Activated CD8-positive, alpha-beta memory T cell treated with anti-CD3 and anti-CD28 coated beads for 36 hours (primary cell): ENCODE data around the gene DLGAP1. TPM values are rescaled to one million over a fixed set of nuclear protein-coding genes. Genes with fewer than 3 reads are reported as not detected.
"Not testable (repeated sequence)": the region's sequence is repeated elsewhere in the genome, so short reads cannot be mapped to it uniquely, and the experiment has no call there.

Experiments
- CTCF ChIA-PET: fragments of 350-600 bp; sonication (Branson Sonifier 250); formaldehyde crosslinking; loops from one replicate; lab custom pipeline; 2021; ENCODE audit warnings: antibody characterized with exemption; lab: Charles Lee
- POLR2A ChIA-PET: fragments of 350-600 bp; sonication (Branson Sonifier 250); formaldehyde crosslinking; loops from one replicate; lab custom pipeline; 2021; ENCODE audit warnings: antibody characterized with exemption; lab: Charles Lee
- total RNA-seq, 2 experiments: library from RNA; stranded (reverse); gene quantifications; one replicate each; pipeline ENCODE4 v1.2.3, GENCODE V29; 2021

DLGAP1 gene
- total RNA-seq, 2 experiments from 2014 or later: not detected

DNA sequence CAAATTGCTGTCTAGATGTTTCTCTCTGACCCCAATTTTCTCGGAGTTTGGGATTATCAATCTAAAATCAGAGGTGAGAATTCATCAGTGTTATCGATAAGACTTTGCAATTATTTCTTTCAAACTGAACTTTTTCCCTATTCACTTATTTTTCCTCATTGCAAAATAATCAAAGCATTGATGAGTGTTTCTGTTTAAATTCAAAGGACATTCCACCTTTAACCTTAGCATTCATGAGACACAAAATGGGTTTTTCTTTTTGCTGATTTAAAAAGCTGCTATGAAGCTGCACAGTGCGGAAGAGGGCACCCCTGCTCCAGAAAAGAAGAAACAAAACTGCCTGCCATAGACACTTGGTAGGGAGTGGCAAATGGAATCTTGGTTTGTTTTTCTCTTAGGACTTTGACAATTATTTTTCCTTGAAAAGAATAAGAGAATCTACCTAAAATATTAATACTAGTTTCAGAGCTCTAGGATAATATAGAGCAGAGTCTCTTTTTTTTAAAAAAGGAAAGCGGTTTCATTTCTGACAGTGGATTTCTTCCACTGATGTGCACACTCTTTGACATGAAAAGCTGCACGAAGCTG lies 801.8 kb downstream of the DLGAP1 start:
- ChIA-PET CTCF (no interaction called here), POLR2A (interaction anchor here (0.5 kb wide), 1 partner anchor 57 kb away, joined by 7 read pairs; no protein-coding TSS in a partner anchor)

GRCh38 chr18:3652380-3653262 lies 802.5 kb downstream of the DLGAP1 start:
- POLR2A ChIA-PET: interaction anchor here (0.5 to 0.6 kb wide), 2 partner anchors 56 to 407 kb away, joined by 3 to 7 read pairs; no protein-coding TSS in a partner anchor
- CTCF ChIA-PET: no interaction called here

- CTCF ChIA-PET: interaction anchor here (0.7 kb wide), 1 partner anchor 267 kb away, joined by 3 read pairs; no protein-coding TSS in a partner anchor
- POLR2A ChIA-PET: interaction anchor here (0.7 kb wide), 1 partner anchor 195 kb away, joined by 10 read pairs; no protein-coding TSS in a partner anchor
These were observed 803.8 kb downstream of the DLGAP1 start for GRCh38 chr18:3651266-3651665.

- CTCF ChIA-PET, POLR2A ChIA-PET: not testable (repeated sequence)
These were observed 804.5 kb downstream of the DLGAP1 start for GRCh38 chr18:3650521-3651042.

- POLR2A ChIA-PET: no interaction called here
- CTCF ChIA-PET: interaction anchor here (1.2 kb wide), 1 partner anchor 17 kb away, joined by 5 read pairs; no protein-coding TSS in a partner anchor
These were observed 805.3 kb downstream of the DLGAP1 start for GRCh38 chr18:3649633-3650426.

- ChIA-PET CTCF (interaction anchor here (1.2 kb wide), 1 partner anchor 18 kb away, joined by 5 read pairs; no protein-coding TSS in a partner anchor), POLR2A (no interaction called here)
These were observed 805.9 kb downstream of the DLGAP1 start for GRCh38 chr18:3649135-3649632.

GRCh38 chr18:3648641-3649040 lies 806.5 kb downstream of the DLGAP1 start:
- POLR2A ChIA-PET: no interaction called here
- CTCF ChIA-PET: no interaction called here

GRCh38 chr18:3648200-3648599 lies 806.9 kb downstream of the DLGAP1 start:
- ChIA-PET CTCF (no interaction called here), POLR2A (no interaction called here)

- POLR2A ChIA-PET: no interaction called here
- CTCF ChIA-PET: no interaction called here
These were observed 807.5 kb downstream of the DLGAP1 start for GRCh38 chr18:3647636-3648035.

- POLR2A ChIA-PET: no interaction called here
- CTCF ChIA-PET: interaction anchor here (0.6 kb wide), 1 partner anchor 333 kb away, joined by 3 read pairs; no protein-coding TSS in a partner anchor
These were observed 809.5 kb downstream of the DLGAP1 start for GRCh38 chr18:3645384-3646156.

- CTCF ChIA-PET: no interaction called here
- POLR2A ChIA-PET: no interaction called here
These were observed 820.7 kb downstream of the DLGAP1 start for GRCh38 chr18:3634250-3634939.

DNA sequence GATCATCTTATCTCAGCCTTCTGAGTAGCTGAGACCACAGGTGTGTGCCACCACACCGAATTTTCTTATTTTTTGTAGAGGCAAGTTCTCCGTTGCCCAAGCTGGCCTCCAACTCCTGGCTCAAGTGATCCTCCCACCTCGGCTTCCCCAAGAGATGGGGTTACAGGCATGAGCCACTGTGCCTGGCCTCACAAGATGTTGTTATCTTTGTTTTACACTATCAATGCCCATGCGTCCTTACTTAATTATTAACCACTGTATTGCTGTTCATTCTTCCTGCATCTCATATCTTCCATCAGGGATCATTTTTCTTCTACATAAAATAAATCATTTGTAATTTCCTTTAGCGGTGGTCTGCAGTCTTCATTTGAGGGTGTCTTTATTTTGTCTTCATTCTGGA lies 823.2 kb downstream of the DLGAP1 start:
- CTCF ChIA-PET: interaction anchor here (1.4 kb wide), 1 partner anchor 34 kb away, joined by 3 read pairs; no protein-coding TSS in a partner anchor

DNA sequence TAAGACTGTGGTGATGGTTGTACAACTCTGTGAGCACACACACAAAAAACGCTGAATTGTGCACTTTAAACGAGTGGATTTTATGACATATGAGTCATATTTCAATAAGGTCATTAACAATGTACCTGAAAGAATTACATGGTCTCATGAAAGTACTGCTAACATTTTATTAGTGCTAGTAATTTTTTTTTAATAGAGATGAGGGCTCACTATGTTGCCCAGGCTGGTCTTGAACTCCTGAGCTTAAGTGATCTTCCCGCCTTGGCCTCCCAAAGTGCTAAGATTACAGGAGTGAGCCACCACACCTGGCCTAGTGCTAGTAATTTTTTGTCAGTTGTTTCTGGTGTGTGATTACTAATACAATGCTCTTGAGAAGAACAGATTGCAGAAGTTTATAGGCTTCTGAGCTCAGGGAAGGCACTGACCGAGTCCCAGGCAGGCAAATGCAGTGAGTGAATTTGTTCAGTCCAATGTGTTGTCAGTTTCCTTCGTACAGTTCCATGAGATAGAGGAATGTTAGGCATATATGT lies 828.1 kb downstream of the DLGAP1 start:
- ChIA-PET POLR2A (no interaction called here), CTCF (interaction anchor here (0.6 to 1.2 kb wide), 3 partner anchors 39 to 319 kb away, joined by 3 to 5 read pairs (median 3); no protein-coding TSS in a partner anchor)

More for the DNA sequence above, 823.2 kb downstream of the DLGAP1 start:
- POLR2A ChIA-PET: no interaction called here

- POLR2A ChIA-PET: no interaction called here
- CTCF ChIA-PET: interaction anchor here (0.6 to 0.9 kb wide), 3 partner anchors 30 to 41 kb away, joined by 3 to 4 read pairs (median 3); no protein-coding TSS in a partner anchor
These were observed 829.4 kb downstream of the DLGAP1 start for GRCh38 chr18:3625742-3626091.

DNA sequence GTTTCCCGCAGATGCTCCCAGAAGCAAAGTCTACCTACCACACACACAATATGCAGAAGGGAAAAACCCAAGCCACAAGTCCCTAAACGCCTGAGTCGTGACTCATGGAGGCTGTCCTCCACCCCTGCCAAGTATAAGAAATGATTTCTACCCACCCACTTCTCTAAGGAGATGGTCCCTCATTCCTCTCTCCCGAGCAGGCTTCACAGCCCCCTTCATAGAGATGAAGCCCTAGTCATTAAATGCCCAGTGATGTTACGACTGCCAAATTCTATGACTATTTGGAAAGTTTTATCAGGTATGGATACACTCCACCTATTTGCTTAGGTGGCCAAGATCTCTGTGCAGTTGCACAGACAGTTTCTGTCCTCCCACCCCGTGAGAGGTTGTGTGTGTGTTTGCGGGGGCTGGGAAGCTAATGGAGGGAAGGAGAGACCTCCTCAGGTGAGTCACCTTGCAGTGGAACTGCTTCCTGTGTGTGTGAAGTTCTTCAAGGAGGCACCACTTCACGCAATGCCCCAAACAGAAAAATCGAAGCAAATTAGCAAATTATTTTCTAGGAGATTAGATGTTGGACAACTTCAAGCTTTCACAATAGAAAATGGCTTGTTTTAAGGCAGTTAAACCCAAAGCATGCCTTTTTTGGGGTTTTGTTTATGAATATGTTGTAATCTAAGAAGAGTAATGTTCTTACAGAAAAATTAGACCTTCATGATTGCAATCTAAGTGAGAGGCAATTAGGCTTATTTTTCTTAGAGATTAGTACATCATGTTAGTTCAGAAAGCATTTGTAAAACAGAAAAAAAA lies 830.0 kb downstream of the DLGAP1 start:
- ChIA-PET POLR2A (no interaction called here), CTCF (interaction anchor here (0.6 to 0.9 kb wide), 3 partner anchors 29 to 41 kb away, joined by 3 to 4 read pairs (median 3); no protein-coding TSS in a partner anchor)

DNA sequence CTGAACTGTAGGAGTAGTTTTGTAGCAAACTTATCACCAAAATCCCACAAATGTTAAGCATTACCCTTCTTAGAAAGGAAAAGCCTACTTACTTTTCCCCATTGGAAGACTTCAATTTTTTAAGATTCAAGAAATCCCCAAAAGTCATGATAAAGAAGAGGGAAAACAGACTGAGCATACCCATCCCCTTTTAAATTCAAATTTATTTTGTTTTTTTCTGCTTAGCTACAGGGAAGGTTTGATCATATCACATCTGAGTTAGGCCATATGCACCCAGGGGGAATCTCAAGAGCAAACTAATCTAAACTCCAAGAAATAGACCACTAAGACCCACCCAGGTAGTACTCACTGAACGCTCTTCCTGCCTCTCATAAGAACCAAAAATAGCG lies 830.6 kb downstream of the DLGAP1 start:
- ChIA-PET CTCF (interaction anchor here (0.5 to 0.6 kb wide), 2 partner anchors 42 to 141 kb away, joined by 3 read pairs; no protein-coding TSS in a partner anchor), POLR2A (interaction anchor here (0.6 kb wide), 1 partner anchor 140 kb away, joined by 5 read pairs; no protein-coding TSS in a partner anchor)
